Central memory CD8-positive, alpha-beta T cell (primary cell): ENCODE results near the gene MTX1.

ENCODE experiments used
- ATAC-seq: fragments of 150-1000 bp; cut with Tn5 transposase; replicated peaks from 2 replicates; pipeline ENCODE4 v1.10.0; 2022; ENCODE audit warnings: mild to moderate bottlenecking, moderate FRiP score, moderate number of reproducible peaks; ENCODE audit not compliant: poor library complexity, severe bottlenecking; ENCODE audit errors: extremely low read depth
- DNase-seq, 2 donors: peaks; one replicate each; pipeline ENCODE4 v3.0.0; 2021; ENCODE audit warnings: low spot score in 2 of 2
- H3K27ac Mint-ChIP-seq: one replicate; pipeline ENCODE4 v1.8.0; 2022; ENCODE audit warnings: low read depth, mild to moderate bottlenecking, moderate library complexity, mixed read lengths
- H3K27me3 Mint-ChIP-seq: one replicate; pipeline ENCODE4 v1.8.0; 2022; ENCODE audit warnings: mixed read lengths
- H3K36me3 Mint-ChIP-seq: one replicate; pipeline ENCODE4 v1.8.0; 2022; ENCODE audit warnings: mild to moderate bottlenecking, moderate library complexity, mixed read lengths; ENCODE audit not compliant: insufficient read depth
- H3K4me1 Mint-ChIP-seq: one replicate; pipeline ENCODE4 v1.8.0; 2022; ENCODE audit warnings: mixed read lengths
- H3K4me3 Mint-ChIP-seq: one replicate; pipeline ENCODE4 v1.8.0; 2022; ENCODE audit warnings: mild to moderate bottlenecking, moderate library complexity, mixed read lengths
- H3K9me3 Mint-ChIP-seq: one replicate; pipeline ENCODE4 v1.8.0; 2022; ENCODE audit warnings: mixed read lengths

Gene MTX1

DNA sequence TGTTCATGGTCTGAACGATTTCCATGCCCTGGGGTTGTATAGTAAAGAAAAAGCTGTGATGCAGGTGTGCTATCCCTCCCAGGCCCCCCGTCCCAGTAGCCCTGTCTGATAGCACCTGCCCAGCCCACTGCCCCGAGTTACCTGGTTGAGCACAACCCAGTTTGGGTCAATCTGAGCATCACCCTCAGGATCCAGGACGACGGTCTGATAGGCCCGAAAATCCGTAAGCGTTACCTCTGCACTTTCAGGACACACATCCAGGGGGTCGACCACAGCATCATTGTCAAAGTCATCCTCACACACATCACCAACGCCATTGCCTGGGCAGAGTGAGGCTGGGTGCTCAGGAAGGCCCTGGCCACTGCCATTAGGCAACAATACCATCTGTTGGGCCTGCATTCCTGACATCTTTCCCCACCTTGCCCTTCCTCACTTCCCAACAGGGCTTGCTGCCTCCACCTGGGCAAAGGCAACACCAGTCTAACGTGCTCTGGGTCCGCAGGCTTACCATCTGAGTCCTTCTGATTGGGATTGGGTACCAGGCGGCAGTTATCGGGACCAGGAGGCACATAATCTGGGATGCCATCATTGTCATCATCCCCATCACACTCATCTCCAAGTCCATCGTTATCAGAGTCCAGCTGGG, 10.5 kb upstream of the MTX1 start:
- peaks cover 10% of the 10 kb centered on the region for H3K36me3 Mint-ChIP-seq
- peak overlapping the region; percentile 63 for H3K27ac Mint-ChIP-seq
- DNase-seq, result no peak
- H3K27me3 Mint-ChIP-seq, result no peaks in the 10 kb centered on the region
- peaks cover 25% of the 10 kb centered on the region for H3K4me1 Mint-ChIP-seq
- no peak overlapping the region for H3K4me3 Mint-ChIP-seq
- no peak for ATAC-seq
- no peaks in the 10 kb centered on the region for H3K9me3 Mint-ChIP-seq

DNA sequence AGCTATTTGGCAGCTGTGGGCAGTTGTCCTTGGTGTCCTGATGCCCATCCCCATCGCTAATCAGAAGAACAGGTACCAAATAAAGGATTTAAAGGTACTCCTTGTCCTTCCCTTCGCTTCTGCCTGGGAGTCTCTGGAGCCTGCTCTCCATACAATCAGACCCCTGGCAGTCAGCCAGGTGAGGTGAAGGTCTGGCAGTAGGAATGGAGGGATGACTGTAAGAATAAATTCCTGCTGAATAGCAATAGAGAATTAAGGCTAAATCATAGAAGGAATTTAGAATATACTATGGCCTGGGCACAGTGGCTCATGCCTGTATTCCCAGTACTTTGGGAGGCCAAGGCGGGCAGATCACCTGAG, 10.0 kb upstream of the MTX1 start:
- Mint-ChIP-seq H3K27me3 (no peaks in the 10 kb centered on the region), H3K9me3 (no peaks in the 10 kb centered on the region), H3K4me3 (no peak overlapping the region), H3K27ac (peak overlapping the region; percentile 63), H3K36me3 (peaks cover 10% of the 10 kb centered on the region), H3K4me1 (peaks cover 20% of the 10 kb centered on the region)
- ATAC-seq (no peak), DNase-seq (no peak)

DNA sequence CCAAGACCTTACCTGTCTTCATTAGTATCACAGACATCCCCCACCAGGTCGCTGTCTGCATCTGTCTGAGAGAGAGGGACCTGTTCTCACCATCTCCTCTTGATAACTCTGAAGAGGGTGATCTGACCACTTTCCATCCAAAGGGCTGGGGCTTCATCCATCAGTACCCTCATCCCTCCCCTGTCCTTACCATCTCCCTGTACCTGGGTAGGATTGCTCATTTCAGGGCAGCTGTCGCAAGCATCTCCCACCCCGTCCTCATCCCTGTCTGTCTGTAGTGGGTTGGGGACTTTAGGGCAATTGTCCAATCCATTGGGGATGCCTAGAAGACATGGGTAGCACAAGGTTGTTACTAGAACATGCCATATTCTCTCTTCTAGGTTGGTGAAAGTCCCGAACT, 8.7 kb upstream of the MTX1 start:
- Mint-ChIP-seq H3K27me3 (no peaks in the 10 kb centered on the region), H3K4me3 (no peak overlapping the region), H3K36me3 (peaks cover 5% of the 10 kb centered on the region), H3K9me3 (no peaks in the 10 kb centered on the region), H3K4me1 (peaks cover 7% of the 10 kb centered on the region), H3K27ac (no peak overlapping the region)
- DNase-seq, result no peak
- no peak for ATAC-seq

DNA sequence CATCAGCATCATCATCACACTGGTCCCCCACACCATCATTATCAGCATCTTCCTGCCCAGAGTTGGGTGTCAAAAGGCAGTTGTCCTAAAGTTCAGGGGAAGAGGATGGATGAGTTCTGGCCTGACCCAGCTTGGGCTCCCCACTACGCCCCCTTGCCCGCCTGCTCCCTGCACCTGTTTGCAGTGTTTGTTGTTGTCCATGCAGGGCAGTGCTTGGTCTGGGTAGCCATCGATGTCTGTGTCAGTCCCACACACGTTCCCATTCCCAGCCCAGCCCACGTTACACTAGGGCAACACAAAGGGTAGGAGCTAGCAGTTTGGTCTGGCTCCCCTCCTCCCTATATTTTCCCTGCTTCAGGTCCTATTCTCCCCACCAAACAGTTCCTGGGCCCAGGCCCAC, 7.6 kb upstream of the MTX1 start:
- DNase-seq (no peak), ATAC-seq (no peak)
- Mint-ChIP-seq H3K4me1 (no peaks in the 10 kb centered on the region), H3K27ac (no peak overlapping the region), H3K27me3 (no peaks in the 10 kb centered on the region), H3K36me3 (peaks cover 2% of the 10 kb centered on the region), H3K9me3 (no peaks in the 10 kb centered on the region), H3K4me3 (no peak overlapping the region)

DNA sequence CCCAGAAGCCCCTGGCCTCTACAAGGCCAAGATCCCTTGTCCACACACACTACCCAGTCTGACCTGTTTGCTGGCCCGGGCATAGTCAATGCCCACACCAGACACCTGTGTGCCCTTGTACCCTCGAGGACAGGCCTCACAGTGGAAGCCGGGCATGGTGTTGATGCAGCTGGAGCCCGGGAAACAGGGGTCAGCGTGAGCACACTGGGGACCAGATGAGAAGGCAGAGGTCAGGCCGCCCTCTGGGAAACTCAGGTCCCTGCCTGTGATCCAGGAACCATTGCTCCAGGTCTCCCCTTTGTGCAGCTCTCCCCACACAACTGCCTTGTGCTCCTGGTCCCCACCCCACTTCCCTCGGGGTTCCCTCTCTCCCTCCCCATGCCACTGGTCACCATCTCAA, 6.3 kb upstream of the MTX1 start:
- H3K27me3 Mint-ChIP-seq, result no peaks in the 10 kb centered on the region
- no peak for DNase-seq
- H3K27ac Mint-ChIP-seq, result peak overlapping the region; percentile 38
- H3K4me1 Mint-ChIP-seq, result peaks cover 7% of the 10 kb centered on the region
- H3K4me3 Mint-ChIP-seq, result no peak overlapping the region
- H3K36me3 Mint-ChIP-seq, result peaks cover 4% of the 10 kb centered on the region
- H3K9me3 Mint-ChIP-seq, result no peaks in the 10 kb centered on the region
- no peak for ATAC-seq

DNA sequence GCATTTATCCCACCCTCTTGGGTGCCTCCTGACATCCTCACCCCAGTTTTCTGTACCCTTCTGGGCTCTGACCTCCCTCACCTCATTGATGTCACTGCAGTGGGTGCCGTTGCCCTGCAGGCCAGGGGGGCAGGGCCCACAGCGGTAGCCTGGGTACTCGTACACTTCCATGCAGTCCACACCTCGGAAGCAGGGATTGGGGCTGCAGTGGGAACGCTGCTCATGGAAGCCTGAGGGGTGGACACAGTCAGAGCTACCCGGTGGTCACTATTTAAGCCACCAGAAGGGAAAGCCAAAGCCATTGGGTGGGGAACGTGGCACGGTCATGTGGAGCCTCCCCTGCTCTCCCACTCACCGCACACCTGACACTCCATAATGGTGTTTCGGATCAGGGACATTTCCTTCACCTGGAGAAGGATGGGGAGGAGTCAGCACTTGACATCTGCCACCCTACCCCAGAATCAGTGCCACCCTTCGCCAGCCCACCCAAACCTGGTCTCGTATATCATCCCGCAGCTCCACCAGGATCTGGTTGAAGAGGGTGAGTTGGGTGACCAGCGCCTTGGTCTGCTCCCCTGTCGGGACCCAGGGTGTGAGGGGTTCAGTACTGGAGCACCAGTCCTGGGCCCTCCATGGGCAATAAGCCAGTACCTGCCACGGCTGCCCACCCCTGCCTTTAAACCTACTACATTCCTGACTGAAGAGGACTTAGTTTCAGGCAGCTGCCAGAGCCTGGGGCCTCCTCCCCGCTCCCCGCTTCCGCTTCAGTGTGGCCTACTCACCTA, 5.6 kb upstream of the MTX1 start:
- DNase-seq, result no peak
- Mint-ChIP-seq H3K27me3 (no peaks in the 10 kb centered on the region), H3K27ac (peak overlapping the region; percentile 38), H3K4me3 (no peak overlapping the region), H3K4me1 (peaks cover 14% of the 10 kb centered on the region), H3K9me3 (no peaks in the 10 kb centered on the region), H3K36me3 (peaks cover 6% of the 10 kb centered on the region)
- no peak for ATAC-seq

DNA sequence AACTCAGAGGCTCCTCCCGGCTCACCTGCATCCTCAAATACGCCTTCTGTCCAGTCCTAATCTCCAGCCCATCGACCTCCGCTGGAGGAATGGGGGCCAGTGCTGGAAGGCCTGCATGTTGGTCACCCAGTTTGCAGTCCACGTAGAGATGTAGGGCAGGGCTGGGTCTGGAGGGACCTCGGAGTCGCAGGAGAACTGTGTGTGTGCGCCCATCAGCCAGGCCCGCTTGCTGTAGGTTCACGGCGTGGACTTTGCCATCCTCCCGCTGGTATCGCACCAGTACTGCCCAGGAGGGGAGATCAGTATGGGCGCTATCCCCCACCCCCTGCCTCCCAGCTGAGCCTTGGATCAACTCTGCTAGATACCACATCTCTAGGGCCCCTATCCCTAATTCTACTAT, 3.5 kb upstream of the MTX1 start:
- peaks cover 20% of the 10 kb centered on the region for H3K4me1 Mint-ChIP-seq
- no peak overlapping the region for H3K4me3 Mint-ChIP-seq
- H3K27ac Mint-ChIP-seq, result no peak overlapping the region
- peaks cover 21% of the 10 kb centered on the region for H3K36me3 Mint-ChIP-seq
- H3K9me3 Mint-ChIP-seq, result no peaks in the 10 kb centered on the region
- H3K27me3 Mint-ChIP-seq, result no peaks in the 10 kb centered on the region
- no peak for ATAC-seq
- no peak for DNase-seq

DNA sequence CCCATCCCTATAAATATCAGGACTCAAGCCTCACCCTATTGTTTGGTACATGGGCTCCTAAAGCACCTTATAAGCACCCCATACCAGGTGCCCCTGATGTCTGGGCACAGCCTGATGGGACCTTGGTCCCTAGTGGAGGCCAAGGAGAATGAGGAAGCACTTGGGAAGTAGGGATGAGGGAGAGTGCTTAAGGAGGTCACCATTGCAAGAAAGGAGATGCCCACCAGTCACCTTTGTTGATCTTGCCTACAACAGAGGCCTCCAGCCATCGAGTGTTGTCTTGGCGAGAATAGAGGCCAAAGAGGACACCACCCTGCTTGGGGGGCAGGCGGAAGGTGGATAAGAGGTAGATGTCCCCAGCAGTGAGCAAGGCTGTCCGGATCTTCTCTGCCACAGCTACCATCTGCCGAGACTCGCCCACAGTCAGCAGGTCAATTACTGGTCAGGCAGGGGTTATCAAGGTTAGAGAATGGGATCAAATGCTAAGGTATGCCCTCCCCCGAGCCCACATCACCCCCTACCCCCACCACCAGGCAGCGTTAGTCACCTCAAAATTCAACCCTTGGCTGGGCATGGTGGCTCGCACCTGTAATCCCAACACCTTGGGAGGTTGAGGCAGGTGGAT, 2.4 kb upstream of the MTX1 start:
- ATAC-seq (no peak), DNase-seq (no peak)
- Mint-ChIP-seq H3K9me3 (no peaks in the 10 kb centered on the region), H3K27ac (no peak overlapping the region), H3K36me3 (peaks cover 21% of the 10 kb centered on the region), H3K27me3 (no peaks in the 10 kb centered on the region), H3K4me3 (no peak overlapping the region), H3K4me1 (peaks cover 20% of the 10 kb centered on the region)

DNA sequence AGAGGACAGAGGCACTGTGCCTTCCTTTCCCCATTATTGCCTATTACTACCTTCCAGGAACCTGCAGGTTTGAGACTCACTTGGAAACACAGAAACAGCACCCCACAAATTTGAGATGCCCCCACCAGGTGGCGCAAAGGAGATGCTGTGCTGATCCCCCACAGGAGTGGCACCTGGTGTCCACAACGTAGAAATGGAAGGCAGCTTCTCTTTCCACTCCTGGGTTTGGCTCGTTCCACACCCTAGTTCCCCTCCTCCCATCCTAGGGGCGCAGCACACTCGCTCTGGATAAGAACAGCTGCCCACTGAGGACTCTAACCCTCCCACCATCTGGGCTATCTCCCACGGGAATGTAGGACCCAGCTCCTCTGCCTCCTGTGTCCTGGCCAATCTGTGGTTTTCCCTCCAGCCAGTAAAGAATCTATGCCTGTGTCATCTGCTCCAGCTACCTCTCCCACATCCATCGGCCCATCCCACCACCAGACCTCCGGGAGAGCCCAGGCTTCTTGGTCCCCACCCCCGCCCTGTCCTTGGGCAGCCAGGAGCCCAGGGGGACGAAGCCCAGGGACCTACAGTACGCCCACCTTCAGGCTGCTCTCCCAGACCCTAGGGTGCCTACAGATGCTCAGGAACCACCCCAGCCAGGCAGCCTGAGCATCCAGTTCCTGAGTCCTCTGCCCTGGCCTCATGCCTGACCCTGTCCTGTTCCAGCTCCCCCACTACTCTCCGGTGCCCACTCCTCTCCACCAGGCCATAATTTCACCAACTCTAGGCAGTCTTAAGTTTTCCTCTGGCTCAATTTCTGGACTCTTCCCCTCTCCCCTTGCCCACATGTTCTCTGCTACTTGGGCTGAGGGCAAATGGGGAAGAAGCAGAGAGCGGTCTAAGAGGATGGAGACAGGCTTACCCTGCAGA, 1.3 kb upstream of the MTX1 start:
- peaks cover 20% of the 10 kb centered on the region for H3K4me1 Mint-ChIP-seq
- peak; percentile 86 to 95 for DNase-seq
- H3K36me3 Mint-ChIP-seq, result peaks cover 21% of the 10 kb centered on the region
- H3K27me3 Mint-ChIP-seq, result no peaks in the 10 kb centered on the region
- peak; percentile 35 for ATAC-seq
- peak overlapping the region; percentile 88 for H3K4me3 Mint-ChIP-seq
- H3K9me3 Mint-ChIP-seq, result no peaks in the 10 kb centered on the region
- H3K27ac Mint-ChIP-seq, result peak overlapping the region; percentile 97

DNA sequence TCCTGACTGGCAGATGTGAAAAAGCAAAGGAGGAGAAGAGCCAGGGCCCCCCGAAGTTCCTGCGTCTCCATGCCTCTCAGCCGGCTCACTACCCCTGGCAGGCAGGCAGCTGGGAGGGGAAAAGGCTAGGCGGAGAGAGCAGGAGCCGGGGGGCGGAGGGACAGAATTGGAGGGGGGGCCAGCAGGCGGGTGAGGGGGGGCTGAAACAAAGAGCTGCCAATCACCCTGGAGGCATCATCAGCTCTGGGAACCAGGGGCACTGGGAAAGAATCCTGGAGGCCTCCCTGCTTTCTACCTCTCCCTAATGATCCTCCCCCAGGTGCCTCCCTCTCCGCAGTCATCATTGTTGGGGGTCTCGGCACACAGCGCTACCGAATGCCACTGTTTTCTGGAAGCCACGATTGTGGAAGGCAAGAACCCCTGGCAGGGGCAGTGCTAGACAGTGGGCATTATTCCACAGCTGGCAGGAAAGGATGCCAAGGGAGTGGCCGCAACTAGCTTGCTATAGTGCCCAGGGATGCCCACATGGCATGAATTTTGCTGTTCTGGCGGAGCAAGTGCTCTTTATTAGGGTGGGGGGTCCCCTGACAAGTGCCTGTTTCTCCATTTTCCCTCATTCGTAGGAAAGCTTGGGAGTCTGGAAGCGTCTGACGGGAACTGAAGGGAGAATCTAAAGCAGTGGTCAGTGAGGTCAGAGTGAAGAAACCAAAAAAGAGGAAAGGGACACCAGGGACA, 522 bp upstream of the MTX1 start, which contains the start of gene THBS3:
Gene THBS3 (minus strand): TSS at position 92 of the 735 bp plus-strand sequence. CDS start 21 bp downstream, at position 71.
- DNase-seq, result no peak
- ATAC-seq, result no peak
- peak within 1 kb of the TSS; percentile 97 for H3K27ac Mint-ChIP-seq

DNA sequence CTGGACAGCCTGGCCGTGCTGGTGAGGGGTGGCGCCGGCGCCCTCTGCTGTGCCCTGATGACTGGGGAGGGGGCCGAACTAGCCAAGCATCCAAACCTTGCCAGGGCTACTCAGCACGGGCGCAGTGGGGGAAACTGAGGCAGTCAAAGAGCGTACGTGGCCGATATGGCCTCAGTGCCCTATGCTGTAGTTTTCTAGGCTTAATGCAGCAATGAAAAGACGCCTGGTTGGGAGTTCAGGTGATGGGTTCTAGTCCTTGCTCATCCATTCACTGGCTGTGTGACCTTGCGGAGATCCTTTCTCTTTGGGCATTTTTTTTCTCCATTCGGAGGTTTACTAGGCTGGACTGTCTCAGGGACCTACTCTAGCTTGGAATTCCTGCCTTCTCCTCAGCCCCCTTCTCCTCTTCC, 822 bp downstream of the MTX1 start:
- no peaks in the 10 kb centered on the region for H3K27me3 Mint-ChIP-seq
- H3K4me3 Mint-ChIP-seq, result peak overlapping the region; percentile 88
- H3K36me3 Mint-ChIP-seq, result peaks cover 19% of the 10 kb centered on the region
- peak overlapping the region; percentile 97 for H3K27ac Mint-ChIP-seq
- H3K4me1 Mint-ChIP-seq, result peaks cover 20% of the 10 kb centered on the region
- H3K9me3 Mint-ChIP-seq, result no peaks in the 10 kb centered on the region
- DNase-seq (no peak), ATAC-seq (no peak)

More for the DNA sequence above, 522 bp upstream of the MTX1 start, which contains the start of gene THBS3:
- no peaks in the 10 kb centered on the region for H3K27me3 Mint-ChIP-seq
- peaks cover 20% of the 10 kb centered on the region for H3K4me1 Mint-ChIP-seq
- peaks cover 21% of the 10 kb centered on the region for H3K36me3 Mint-ChIP-seq
- no peaks in the 10 kb centered on the region for H3K9me3 Mint-ChIP-seq
- H3K4me3 Mint-ChIP-seq, result peak within 1 kb of the TSS; percentile 88
